CD14-positive monocyte (primary cell): ENCODE results near the gene TBL1XR1. TPM values are rescaled to one million over a fixed set of nuclear protein-coding genes. Genes with fewer than 3 reads are reported as not detected.
"Not testable (repeated sequence)": the region's sequence is repeated elsewhere in the genome, so short reads cannot be mapped to it uniquely, and the experiment has no call there.

ENCODE experiments used
- DNase-seq, 3 donors: peaks; one replicate each; pipeline ENCODE4 v3.0.0-alpha.2; 2011 to 2022
- H2AFZ ChIP-seq: 2 replicates; pipeline ENCODE4 v1.6.0; 2012; ENCODE audit warnings: mild to moderate bottlenecking, low read depth, low read length, inconsistent platforms; ENCODE audit not compliant: insufficient read depth, poor library complexity, severe bottlenecking
- H3K27ac ChIP-seq, 2 donors: 1 replicate in 1 of 2; 2 replicates in 1 of 2; pipeline ENCODE4 v1.5.1; 2012 to 2013; ENCODE audit warnings: low read length in 2 of 2, control low read depth in 1 of 2, inconsistent platforms in 1 of 2, low read depth in 1 of 2, mild to moderate bottlenecking in 1 of 2
- H3K27me3 ChIP-seq, 2 donors: one replicate each; pipeline versions ENCODE4 v1.6.0 to v1.6.1; 2011 to 2013; ENCODE audit warnings: low read length in 2 of 2; ENCODE audit not compliant: control insufficient read depth in 2 of 2, insufficient read depth in 2 of 2
- H3K36me3 ChIP-seq, 2 donors: replicated peaks in 1 of 2; 1 replicate in 1 of 2; 2 replicates in 1 of 2; pipeline versions ENCODE4 v1.5.1 to v1.6.1; 2012 to 2013; ENCODE audit warnings: low read length in 2 of 2, control low read depth in 1 of 2, inconsistent platforms in 1 of 2, mild to moderate bottlenecking in 1 of 2; ENCODE audit not compliant: insufficient read depth in 2 of 2, control insufficient read depth in 1 of 2
- H3K4me1 ChIP-seq, 2 donors: 1 replicate in 1 of 2; 2 replicates in 1 of 2; pipeline versions ENCODE4 v1.5.1 to v1.6.1; 2012 to 2013; ENCODE audit warnings: low read length in 2 of 2, control low read depth in 1 of 2, inconsistent platforms in 1 of 2, mild to moderate bottlenecking in 1 of 2, moderate library complexity in 1 of 2; ENCODE audit not compliant: insufficient read depth in 2 of 2, control insufficient read depth in 1 of 2
- H3K4me2 ChIP-seq: replicated peaks from 2 replicates; pipeline ENCODE3; 2012; ENCODE audit warnings: low read length, moderate library complexity, mild to moderate bottlenecking; ENCODE audit not compliant: poor library complexity, severe bottlenecking; ENCODE audit errors: extremely low read depth
- H3K4me3 ChIP-seq, 3 experiments: fragments of 200-600 bp in 1 of 3; sonication (generic) in 1 of 3; replicated peaks in 1 of 3; 1 replicate in 2 of 3; 2 replicates in 1 of 3; pipeline ENCODE4 v1.5.1; 2011 to 2013; ENCODE audit warnings: low read length in 3 of 3, mild to moderate bottlenecking in 3 of 3, control low read depth in 2 of 3, low read depth in 2 of 3, inconsistent platforms in 1 of 3, moderate library complexity in 1 of 3
- H3K79me2 ChIP-seq: 2 replicates; pipeline ENCODE4 v1.6.0; 2012; ENCODE audit warnings: mild to moderate bottlenecking, control low read depth, inconsistent platforms, low read length, moderate library complexity; ENCODE audit not compliant: insufficient read depth
- H3K9ac ChIP-seq: 2 replicates; pipeline ENCODE4 v1.6.0; 2017; ENCODE audit warnings: low read length, mild to moderate bottlenecking; ENCODE audit not compliant: insufficient read depth, poor library complexity, severe bottlenecking
- H3K9me3 ChIP-seq, 2 donors: replicated peaks in 1 of 2; 1 replicate in 1 of 2; 2 replicates in 1 of 2; pipeline versions ENCODE4 v1.5.1 to v1.6.1; 2012 to 2013; ENCODE audit warnings: low read length in 2 of 2, control low read depth in 1 of 2; ENCODE audit not compliant: control insufficient read depth in 1 of 2, insufficient read depth in 1 of 2
- H4K20me1 ChIP-seq: 2 replicates; pipeline ENCODE4 v1.6.0; 2012; ENCODE audit warnings: mild to moderate bottlenecking, low read length, control low read depth, moderate library complexity; ENCODE audit not compliant: insufficient read depth
- H3K27ac Mint-ChIP-seq, 7 donors: one replicate each; pipeline ENCODE4 v1.8.0; 2020; ENCODE audit warnings: mild to moderate bottlenecking in 7 of 7, mixed read lengths in 7 of 7, moderate library complexity in 6 of 7, inconsistent platforms in 2 of 7
- H3K27me3 Mint-ChIP-seq, 3 donors: one replicate each; pipeline ENCODE4 v1.8.0; 2021 to 2022; ENCODE audit warnings: low read depth in 3 of 3, mild to moderate bottlenecking in 3 of 3, mixed read lengths in 3 of 3, moderate library complexity in 3 of 3, inconsistent platforms in 1 of 3
- H3K36me3 Mint-ChIP-seq, 2 donors: one replicate each; pipeline ENCODE4 v1.8.0; 2020; ENCODE audit warnings: mixed read lengths in 2 of 2, inconsistent platforms in 1 of 2, mild to moderate bottlenecking in 1 of 2
- H3K4me1 Mint-ChIP-seq: one replicate; pipeline ENCODE4 v1.8.0; 2020; ENCODE audit warnings: mild to moderate bottlenecking, mixed read lengths
- H3K4me3 Mint-ChIP-seq, 2 donors: one replicate each; pipeline ENCODE4 v1.8.0; 2020; ENCODE audit warnings: mild to moderate bottlenecking in 2 of 2, mixed read lengths in 2 of 2, moderate library complexity in 1 of 2
- H3K9me3 Mint-ChIP-seq, 7 donors: one replicate each; pipeline ENCODE4 v1.8.0; 2020 to 2022; ENCODE audit warnings: mixed read lengths in 7 of 7, mild to moderate bottlenecking in 6 of 7, moderate library complexity in 6 of 7, inconsistent platforms in 2 of 7
- WGBS: methylation state at CpG from one replicate; pipeline ENCODE4 v1.1.5; 2013; ENCODE audit warnings: missing lambda C conversion rate; ENCODE audit not compliant: insufficient coverage; 5-methylcytosine and 5-hydroxymethylcytosine counted together
- intact Hi-C, 2 donors: fragments of 100-400 bp; cut with micrococcal nuclease; formaldehyde crosslinking; loops; one replicate each; pipeline versions ENCODE4 v1.15.0 to v1.15.1; 2023
- polyA plus RNA-seq, 3 donors: library from polyadenylated mRNA; depleted of rRNA in 1 of 3; unstranded in 2 of 3; stranded (reverse) in 1 of 3; fragments of 300-500 nt in 2 of 3; fragments of >200 nt in 1 of 3; fragmentation: Illumina TruSeq in 2 of 3; gene quantifications; 1 replicate in 2 of 3; 2 replicates in 1 of 3; pipeline ENCODE4 v1.2.3, GENCODE V29; 2012 to 2021
- TF ChIP-seq, protein P1 (sequence below): fragments of 200-600 bp; IDR thresholded peaks from one replicate; pipeline ENCODE4 v1.8.0; 2022; ENCODE audit warnings: antibody characterized with exemption, mild to moderate bottlenecking

The TBL1XR1 gene
- polyA plus RNA-seq, 3 donors: 10.2 to 20.4 (median 18.3) TPM

DNA sequence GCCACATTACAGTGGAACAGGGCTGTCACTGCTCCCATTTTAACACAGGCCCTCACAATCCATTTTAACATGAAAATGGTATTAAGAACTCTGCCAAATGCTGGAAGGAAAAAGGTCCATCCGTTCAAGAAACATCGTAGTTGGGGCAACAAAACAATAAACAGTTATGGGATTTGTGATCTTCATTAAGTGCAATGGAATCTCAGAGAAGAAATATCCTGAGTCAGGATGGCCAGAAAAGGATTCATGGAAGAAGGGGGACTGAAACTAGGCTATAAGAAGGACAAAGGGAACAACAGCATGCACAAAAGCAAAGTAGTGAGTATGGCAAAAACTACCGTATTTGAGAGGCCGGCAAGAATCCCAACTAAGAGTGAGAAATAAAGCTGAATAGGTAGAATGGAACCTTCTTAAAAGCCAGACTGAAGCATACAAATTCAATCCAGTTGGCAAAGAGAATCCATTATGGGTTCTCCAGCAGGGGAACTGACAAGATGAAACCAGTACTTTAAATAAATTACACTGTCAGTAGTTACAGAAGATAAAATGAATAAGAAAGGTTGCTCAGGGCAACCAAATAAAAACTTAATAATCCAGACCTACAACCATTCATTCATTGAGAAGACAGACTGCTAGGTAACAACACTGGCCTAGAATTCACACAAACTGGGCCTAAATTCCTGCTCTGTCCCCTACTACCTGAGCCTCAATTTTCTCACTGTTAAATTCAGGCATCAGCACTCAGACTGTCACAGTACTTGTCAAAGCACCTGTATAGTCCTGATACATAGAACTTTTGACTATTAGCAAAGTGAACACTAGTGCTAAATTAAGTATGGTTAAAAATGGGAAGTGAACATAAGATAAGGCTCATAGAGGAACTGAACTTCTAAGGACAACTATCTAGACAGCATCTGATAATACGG is 6.3 kb downstream of the TBL1XR1 start:
- H3K4me1 ChIP-seq: peaks cover 20 to 36% of the 10 kb centered on the region in 2 donors
- no peaks in the 10 kb centered on the region for H3K36me3 ChIP-seq
- Mint-ChIP-seq H3K36me3 (peaks cover 0 to 4% of the 10 kb centered on the region in 2 donors), H3K9me3 (peaks cover 0 to 2% (median 0%) of the 10 kb centered on the region in 7 donors), H3K4me3 (peak overlapping the region in 1 of 2 donors; percentile 20), H3K27ac (peak overlapping the region in 3 of 7 donors; percentile 9 to 59 (median 42)), H3K4me1 (peaks cover 56% of the 10 kb centered on the region), H3K27me3 (no peaks in the 10 kb centered on the region)
- H2AFZ ChIP-seq: no peak overlapping the region
- H3K9me3 ChIP-seq: no peaks in the 10 kb centered on the region
- no peak overlapping the region for H3K4me3 ChIP-seq
- intact Hi-C loops: loop anchor here (10.0 kb wide), 3 partner anchors 64 to 414 kb away; no protein-coding TSS in a partner anchor
- H3K9ac ChIP-seq: no peak overlapping the region
- no peak overlapping the region for H3K4me2 ChIP-seq
- peak overlapping the region in 1 of 2 donors; percentile 42 for H3K27ac ChIP-seq
- peaks cover 54% of the 10 kb centered on the region for H4K20me1 ChIP-seq
- H3K27me3 ChIP-seq: no peaks in the 10 kb centered on the region
- H3K79me2 ChIP-seq: peaks cover 100% of the 10 kb centered on the region
- 80% methylated on average over 2 of the region's 5 CpGs for WGBS
- TF ChIP-seq, protein P1, sequence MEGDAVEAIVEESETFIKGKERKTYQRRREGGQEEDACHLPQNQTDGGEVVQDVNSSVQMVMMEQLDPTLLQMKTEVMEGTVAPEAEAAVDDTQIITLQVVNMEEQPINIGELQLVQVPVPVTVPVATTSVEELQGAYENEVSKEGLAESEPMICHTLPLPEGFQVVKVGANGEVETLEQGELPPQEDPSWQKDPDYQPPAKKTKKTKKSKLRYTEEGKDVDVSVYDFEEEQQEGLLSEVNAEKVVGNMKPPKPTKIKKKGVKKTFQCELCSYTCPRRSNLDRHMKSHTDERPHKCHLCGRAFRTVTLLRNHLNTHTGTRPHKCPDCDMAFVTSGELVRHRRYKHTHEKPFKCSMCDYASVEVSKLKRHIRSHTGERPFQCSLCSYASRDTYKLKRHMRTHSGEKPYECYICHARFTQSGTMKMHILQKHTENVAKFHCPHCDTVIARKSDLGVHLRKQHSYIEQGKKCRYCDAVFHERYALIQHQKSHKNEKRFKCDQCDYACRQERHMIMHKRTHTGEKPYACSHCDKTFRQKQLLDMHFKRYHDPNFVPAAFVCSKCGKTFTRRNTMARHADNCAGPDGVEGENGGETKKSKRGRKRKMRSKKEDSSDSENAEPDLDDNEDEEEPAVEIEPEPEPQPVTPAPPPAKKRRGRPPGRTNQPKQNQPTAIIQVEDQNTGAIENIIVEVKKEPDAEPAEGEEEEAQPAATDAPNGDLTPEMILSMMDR: no peak
- peak; percentile 3 to 33 (median 19) for DNase-seq

DNA sequence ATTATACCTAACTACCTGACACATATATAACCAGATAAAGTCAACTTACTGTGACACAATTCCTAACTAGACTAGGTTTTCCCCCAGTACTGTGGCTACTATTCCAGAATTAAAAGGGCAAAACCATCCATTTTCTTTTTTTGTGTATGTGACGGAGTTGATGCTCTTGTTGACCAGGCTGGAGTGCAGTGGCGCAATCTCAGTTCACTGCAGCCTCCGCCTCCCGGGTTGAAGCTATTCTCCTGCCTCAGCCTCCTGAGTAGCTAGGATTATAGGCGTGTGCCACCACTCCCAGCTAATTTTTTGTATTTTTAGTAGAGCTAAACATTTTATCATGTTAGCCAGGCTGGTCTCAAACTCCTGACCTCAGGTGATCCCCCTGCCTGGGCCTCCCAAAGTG is 7.1 kb downstream of the TBL1XR1 start:
- intact Hi-C loops: loop anchor here (10.0 kb wide), 3 partner anchors 65 to 415 kb away; no protein-coding TSS in a partner anchor
- not testable (repeated sequence) for H3K9me3 Mint-ChIP-seq, H3K27me3 Mint-ChIP-seq, H2AFZ ChIP-seq, H3K27ac ChIP-seq, DNase-seq, H3K27me3 ChIP-seq, H3K4me2 ChIP-seq, H3K4me3 ChIP-seq, H3K36me3 Mint-ChIP-seq, H3K36me3 ChIP-seq, H3K4me3 Mint-ChIP-seq, H3K9me3 ChIP-seq, H3K9ac ChIP-seq
- H3K4me1 Mint-ChIP-seq: peaks cover 58% of the 10 kb centered on the region
- no CpG with 5 or more reads among the region's 5 CpGs for WGBS
- peak overlapping the region in 1 of 7 donors; percentile 22 for H3K27ac Mint-ChIP-seq
- peaks cover 62% of the 10 kb centered on the region for H4K20me1 ChIP-seq
- peaks cover 100% of the 10 kb centered on the region for H3K79me2 ChIP-seq
- H3K4me1 ChIP-seq: peaks cover 19 to 28% of the 10 kb centered on the region in 2 donors

DNA sequence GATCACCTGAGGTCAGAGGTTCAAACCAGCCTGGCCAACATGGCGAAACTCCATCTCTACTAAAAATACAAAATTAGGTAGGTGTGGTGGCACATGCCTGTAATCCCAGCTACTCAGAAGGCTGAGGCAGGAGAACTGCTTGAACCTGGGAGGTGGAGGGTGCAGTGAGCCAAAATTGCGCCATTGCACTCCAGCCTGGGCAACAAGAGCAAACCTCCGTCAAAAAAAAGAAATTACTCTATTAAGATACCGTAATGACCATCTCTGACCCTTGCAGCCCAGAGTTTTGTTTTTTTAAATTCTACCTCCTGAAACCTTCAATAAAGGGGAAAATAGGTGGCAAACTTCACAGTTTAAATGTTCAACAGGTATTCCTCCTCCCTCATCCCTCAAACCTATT is 9.0 kb downstream of the TBL1XR1 start:
- H3K79me2 ChIP-seq: peaks cover 100% of the 10 kb centered on the region
- H3K36me3 ChIP-seq, DNase-seq, H2AFZ ChIP-seq, H3K27me3 ChIP-seq, H3K36me3 Mint-ChIP-seq, H3K27me3 Mint-ChIP-seq, H3K27ac ChIP-seq, H3K4me3 ChIP-seq, H3K4me2 ChIP-seq, H3K9ac ChIP-seq, intact Hi-C loops, H3K4me3 Mint-ChIP-seq, H3K9me3 ChIP-seq, H3K9me3 Mint-ChIP-seq: not testable (repeated sequence)
- H4K20me1 ChIP-seq: peaks cover 81% of the 10 kb centered on the region
- peak overlapping the region in 1 of 7 donors; percentile 72 for H3K27ac Mint-ChIP-seq
- no CpG with 5 or more reads among the region's 4 CpGs for WGBS
- H3K4me1 Mint-ChIP-seq: peaks cover 45% of the 10 kb centered on the region
- peaks cover 11 to 13% of the 10 kb centered on the region in 2 donors for H3K4me1 ChIP-seq
